ENCODE measurements around the gene HAPLN3.
A peak's percentile ranks its signal among the peaks of the same experiment; 100 is the strongest.
"Not testable (repeated sequence)": the region's sequence is repeated elsewhere in the genome, so short reads cannot be mapped to it uniquely, and the experiment has no call there.

Gene HAPLN3, protein sequence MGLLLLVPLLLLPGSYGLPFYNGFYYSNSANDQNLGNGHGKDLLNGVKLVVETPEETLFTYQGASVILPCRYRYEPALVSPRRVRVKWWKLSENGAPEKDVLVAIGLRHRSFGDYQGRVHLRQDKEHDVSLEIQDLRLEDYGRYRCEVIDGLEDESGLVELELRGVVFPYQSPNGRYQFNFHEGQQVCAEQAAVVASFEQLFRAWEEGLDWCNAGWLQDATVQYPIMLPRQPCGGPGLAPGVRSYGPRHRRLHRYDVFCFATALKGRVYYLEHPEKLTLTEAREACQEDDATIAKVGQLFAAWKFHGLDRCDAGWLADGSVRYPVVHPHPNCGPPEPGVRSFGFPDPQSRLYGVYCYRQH

DNA sequence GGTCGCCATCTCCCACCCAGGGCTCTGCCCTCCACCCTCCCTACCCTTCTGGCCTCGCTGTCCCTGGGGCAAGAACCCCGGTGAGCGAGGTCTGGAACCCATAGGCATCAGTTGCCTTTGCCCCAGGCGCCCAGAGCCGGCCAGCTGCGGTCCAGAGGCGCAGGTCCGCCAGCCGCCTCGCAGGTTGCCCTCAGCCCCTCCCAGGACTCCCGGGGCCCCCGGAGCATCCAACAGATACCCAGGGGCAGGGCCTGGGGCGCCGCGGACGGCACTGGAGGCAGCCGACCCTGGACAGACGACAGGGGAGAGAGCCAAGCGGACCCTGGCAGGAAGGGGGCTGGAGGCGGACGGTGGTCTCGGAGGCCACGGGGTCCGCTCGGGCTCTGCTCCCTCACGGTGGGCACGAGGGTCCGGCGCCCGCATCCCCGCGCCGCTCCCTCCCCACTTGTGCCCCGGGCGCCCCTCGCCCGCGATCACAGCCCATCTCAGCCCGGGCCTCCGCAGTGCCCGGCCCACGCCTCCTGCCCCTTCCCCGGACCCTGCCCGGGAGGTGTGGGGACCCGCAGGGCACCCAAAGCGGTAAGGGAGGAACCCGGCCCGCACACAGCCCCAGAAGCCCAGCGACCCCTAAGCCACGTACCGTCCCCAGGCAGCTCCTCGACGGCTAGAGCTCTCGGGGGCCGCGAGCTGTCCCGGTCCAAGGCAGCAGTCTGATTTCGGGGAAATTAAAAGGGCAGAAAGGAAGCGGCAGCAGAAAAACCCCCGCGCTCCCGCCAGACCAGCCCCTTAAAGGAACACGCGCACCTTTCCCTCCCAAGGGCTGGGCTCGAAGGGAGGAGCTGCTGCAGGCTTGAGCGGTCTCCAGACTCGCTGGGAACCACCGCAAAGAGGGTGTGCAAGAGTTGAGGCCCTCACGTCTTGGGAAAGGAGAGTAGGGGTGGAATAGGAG lies at the start of gene HAPLN3:
TSS of gene HAPLN3 (minus strand) at position 726 of the 949 bp plus-strand sequence. CDS start 8,246 bp downstream, outside the sequence.
- Histone ChIP-seq H3K36me3 (ENCODE audit: control insufficient read depth, insufficient read depth, low read length) (no peaks in the 10 kb centered on the region), H3K27me3 (replicated peaks; ENCODE audit: control insufficient read depth, insufficient read depth, low read length) (peaks cover 2% of the 10 kb centered on the region; the same call in 1 of the 2 replicates), H3K4me3 (replicated peaks; ENCODE audit: low read depth, low read length) (peak within 1 kb of the TSS; percentile 69)
- no peak for DNase-seq (ENCODE audit: extremely low read depth, insufficient read length)
- TF ChIP-seq, protein P1, sequence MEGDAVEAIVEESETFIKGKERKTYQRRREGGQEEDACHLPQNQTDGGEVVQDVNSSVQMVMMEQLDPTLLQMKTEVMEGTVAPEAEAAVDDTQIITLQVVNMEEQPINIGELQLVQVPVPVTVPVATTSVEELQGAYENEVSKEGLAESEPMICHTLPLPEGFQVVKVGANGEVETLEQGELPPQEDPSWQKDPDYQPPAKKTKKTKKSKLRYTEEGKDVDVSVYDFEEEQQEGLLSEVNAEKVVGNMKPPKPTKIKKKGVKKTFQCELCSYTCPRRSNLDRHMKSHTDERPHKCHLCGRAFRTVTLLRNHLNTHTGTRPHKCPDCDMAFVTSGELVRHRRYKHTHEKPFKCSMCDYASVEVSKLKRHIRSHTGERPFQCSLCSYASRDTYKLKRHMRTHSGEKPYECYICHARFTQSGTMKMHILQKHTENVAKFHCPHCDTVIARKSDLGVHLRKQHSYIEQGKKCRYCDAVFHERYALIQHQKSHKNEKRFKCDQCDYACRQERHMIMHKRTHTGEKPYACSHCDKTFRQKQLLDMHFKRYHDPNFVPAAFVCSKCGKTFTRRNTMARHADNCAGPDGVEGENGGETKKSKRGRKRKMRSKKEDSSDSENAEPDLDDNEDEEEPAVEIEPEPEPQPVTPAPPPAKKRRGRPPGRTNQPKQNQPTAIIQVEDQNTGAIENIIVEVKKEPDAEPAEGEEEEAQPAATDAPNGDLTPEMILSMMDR (IDR thresholded peaks at IDR 0.05; ENCODE audit: insufficient read depth, low read length, poor library complexity, severe bottlenecking) = no peak

DNA sequence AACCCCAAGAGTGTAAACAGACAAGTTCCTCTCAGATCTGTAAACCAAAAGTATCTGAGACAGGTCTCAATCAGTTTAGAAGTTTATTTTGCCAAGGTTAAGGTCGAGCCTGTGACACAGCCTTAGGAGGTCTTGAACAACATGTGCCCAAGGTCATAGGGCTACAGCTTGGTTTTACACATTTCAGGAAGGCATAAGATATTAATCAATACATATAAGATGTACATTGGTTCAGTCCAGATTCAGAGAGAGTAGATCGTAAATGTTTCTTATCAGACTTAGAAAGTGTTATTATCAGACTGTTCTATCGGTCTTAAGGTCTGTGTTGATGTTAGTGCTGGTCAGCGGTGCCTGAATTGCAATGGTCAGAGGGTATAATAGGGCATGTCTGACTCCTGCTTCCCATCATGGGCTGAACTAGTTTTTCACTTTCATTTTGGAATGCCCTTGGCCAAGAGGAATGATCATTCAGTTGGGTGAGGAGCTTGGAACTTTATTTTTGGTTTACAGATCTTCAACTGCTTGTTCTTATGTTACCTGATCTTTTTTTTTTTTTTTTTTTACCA lies 44.8 kb upstream of the HAPLN3 start:
- no peak for DNase-seq (ENCODE audit: extremely low read depth, insufficient read length)
- Histone ChIP-seq H3K4me3 (replicated peaks; ENCODE audit: low read depth, low read length) (no peak overlapping the region), H3K27me3 (replicated peaks; ENCODE audit: control insufficient read depth, insufficient read depth, low read length) (no peaks in the 10 kb centered on the region; the same call in 1 of the 2 replicates), H3K36me3 (ENCODE audit: control insufficient read depth, insufficient read depth, low read length) (no peaks in the 10 kb centered on the region)
- TF ChIP-seq, protein P1 (IDR thresholded peaks at IDR 0.05; ENCODE audit: insufficient read depth, low read length, poor library complexity, severe bottlenecking) = no peak

DNA sequence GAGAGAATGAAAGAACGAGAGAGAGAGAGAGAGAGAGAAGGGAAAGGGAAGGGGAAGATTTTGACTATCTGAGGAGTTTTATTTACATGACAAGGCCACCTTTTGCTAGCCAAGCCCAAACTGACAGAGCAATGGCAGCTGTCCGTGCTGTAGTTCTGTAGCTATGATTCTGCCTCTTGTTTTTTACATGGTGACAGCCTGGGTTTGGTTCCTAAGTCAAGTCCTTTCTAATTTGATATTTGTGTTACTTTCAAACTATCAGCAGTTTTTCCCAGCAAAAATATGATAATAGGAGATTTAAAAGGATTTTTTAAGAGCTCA lies 44.1 kb upstream of the HAPLN3 start:
- TF ChIP-seq, protein P1 (IDR thresholded peaks at IDR 0.05; ENCODE audit: insufficient read depth, low read length, poor library complexity, severe bottlenecking) = no peak
- DNase-seq (ENCODE audit: extremely low read depth, insufficient read length) = no peak
- Histone ChIP-seq H3K4me3 (replicated peaks; ENCODE audit: low read depth, low read length) (no peak overlapping the region), H3K36me3 (ENCODE audit: control insufficient read depth, insufficient read depth, low read length) (no peaks in the 10 kb centered on the region), H3K27me3 (replicated peaks; ENCODE audit: control insufficient read depth, insufficient read depth, low read length) (no peaks in the 10 kb centered on the region; the same call in 1 of the 2 replicates)

DNA sequence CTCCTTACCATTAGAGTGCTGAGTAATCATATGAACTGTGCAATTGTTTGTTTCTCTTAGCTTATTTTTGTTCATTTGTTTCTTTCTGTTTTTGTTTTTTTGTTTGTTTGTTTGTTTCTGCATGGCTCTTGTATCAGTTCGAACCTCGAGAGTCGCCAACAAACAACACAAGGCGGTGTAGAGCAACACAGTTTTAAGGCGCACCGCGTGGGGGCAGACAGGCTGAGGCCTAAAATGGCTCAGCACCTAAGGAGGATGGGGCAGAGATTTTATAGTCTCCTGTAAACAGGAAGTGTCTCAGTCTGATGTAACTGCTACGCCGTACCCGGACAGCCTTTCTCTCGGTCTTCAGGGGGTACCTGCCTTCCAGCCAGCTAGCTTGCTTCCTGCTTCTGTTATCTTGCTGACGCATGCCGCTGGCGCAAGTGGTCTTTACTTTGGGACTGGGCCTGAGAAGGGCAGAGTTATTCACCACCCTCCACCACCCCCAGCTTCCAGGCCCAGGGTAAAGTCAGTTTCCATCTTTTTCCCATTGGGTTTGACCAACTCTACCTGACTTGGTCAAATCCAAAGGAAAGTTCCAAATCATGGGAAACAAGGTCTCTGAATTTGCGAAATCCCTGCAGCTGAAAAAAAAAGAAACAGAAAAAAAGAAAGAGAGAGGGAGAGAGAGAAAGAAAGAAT lies 43.6 kb upstream of the HAPLN3 start:
- H3K4me3 ChIP-seq (replicated peaks; ENCODE audit: low read depth, low read length) = no peak overlapping the region
- H3K36me3 ChIP-seq (ENCODE audit: control insufficient read depth, insufficient read depth, low read length) = no peaks in the 10 kb centered on the region
- H3K27me3 ChIP-seq (replicated peaks; ENCODE audit: control insufficient read depth, insufficient read depth, low read length) = no peaks in the 10 kb centered on the region; the same call in 1 of the 2 replicates
- TF ChIP-seq, protein P1 (IDR thresholded peaks at IDR 0.05; ENCODE audit: insufficient read depth, low read length, poor library complexity, severe bottlenecking) = no peak
- no peak for DNase-seq (ENCODE audit: extremely low read depth, insufficient read length)

DNA sequence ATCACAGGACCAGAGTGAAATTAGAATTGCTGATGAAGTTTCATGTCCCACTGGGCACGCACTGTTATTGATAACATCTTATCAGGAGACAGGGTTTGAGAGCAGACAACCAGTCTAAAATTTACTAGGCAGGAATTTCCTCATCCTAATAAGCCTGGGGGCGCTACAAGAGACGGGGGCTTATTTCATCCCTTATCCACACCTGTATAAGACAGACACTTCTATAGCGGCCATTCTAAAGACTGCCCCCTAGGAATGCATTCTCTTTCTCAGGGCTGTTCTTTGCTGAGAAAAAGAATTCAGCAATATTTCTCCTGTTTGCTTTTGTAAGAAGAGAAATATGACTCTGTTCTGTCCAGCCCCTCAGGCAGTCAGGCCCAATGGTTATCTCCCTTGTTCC lies 39.1 kb upstream of the HAPLN3 start:
- DNase-seq (ENCODE audit: extremely low read depth, insufficient read length); H3K36me3 ChIP-seq (ENCODE audit: control insufficient read depth, insufficient read depth, low read length); H3K27me3 ChIP-seq (replicated peaks; ENCODE audit: control insufficient read depth, insufficient read depth, low read length); H3K4me3 ChIP-seq (replicated peaks; ENCODE audit: low read depth, low read length): not testable (repeated sequence)

Measured in GM06990 (cell line).